MM.1S (cell line): ENCODE results near the gene CYTH4.

Experiments used
- DNase-seq: peaks from one replicate; pipeline ENCODE4 v3.0.0-alpha.2; 2015
- H2AFZ ChIP-seq: fragments of 300-600 bp; sonication (generic); 2 replicates; pipeline ENCODE4 v1.6.0; 2016; ENCODE audit warnings: antibody characterized with exemption, low read length
- H3F3A ChIP-seq: fragments of 300-600 bp; sonication (generic); 2 replicates; pipeline ENCODE4 v1.6.1; 2016; ENCODE audit warnings: mild to moderate bottlenecking, antibody characterized with exemption, low read length, moderate library complexity, mixed read lengths; ENCODE audit not compliant: insufficient read depth
- H3K27ac ChIP-seq: fragments of 300-600 bp; sonication (generic); 2 replicates; pipeline ENCODE4 v1.5.1; 2016; ENCODE audit warnings: mild to moderate bottlenecking, low read length
- H3K27me3 ChIP-seq: fragments of 300-600 bp; sonication (generic); replicated peaks from 2 replicates; pipeline ENCODE4 v1.6.0; 2016; ENCODE audit warnings: low read length; ENCODE audit not compliant: insufficient read depth
- H3K36me3 ChIP-seq: fragments of 300-600 bp; sonication (generic); replicated peaks from 2 replicates; pipeline ENCODE4 v1.6.1; 2016; ENCODE audit warnings: mild to moderate bottlenecking, low read length, mixed read lengths; ENCODE audit not compliant: insufficient read depth
- H3K4me1 ChIP-seq: fragments of 300-600 bp; sonication (generic); 2 replicates; pipeline ENCODE4 v1.6.1; 2016; ENCODE audit warnings: low read length, mixed read lengths
- H3K4me2 ChIP-seq: fragments of 300-600 bp; sonication (generic); 2 replicates; pipeline ENCODE4 v1.6.0; 2016; ENCODE audit warnings: low read depth, low read length
- H3K4me3 ChIP-seq: fragments of 300-600 bp; sonication (generic); 2 replicates; pipeline ENCODE4 v1.5.1; 2016; ENCODE audit warnings: low read length, mixed read lengths
- H3K79me2 ChIP-seq: fragments of 300-600 bp; sonication (generic); 2 replicates; pipeline ENCODE4 v1.6.1; 2016; ENCODE audit warnings: mixed run types, low read length, mixed read lengths
- H3K9ac ChIP-seq: fragments of 300-600 bp; sonication (generic); 2 replicates; pipeline ENCODE4 v1.6.1; 2016; ENCODE audit warnings: low read length, mixed read lengths
- H3K9me2 ChIP-seq: fragments of 300-600 bp; sonication (generic); replicated peaks from 2 replicates; pipeline ENCODE4 v1.6.1; 2016; ENCODE audit warnings: mild to moderate bottlenecking, low read length, mixed read lengths; ENCODE audit not compliant: insufficient read depth
- H3K9me3 ChIP-seq: fragments of 300-600 bp; sonication (generic); replicated peaks from 2 replicates; pipeline ENCODE4 v1.6.1; 2016; ENCODE audit warnings: mild to moderate bottlenecking, low read length, mixed read lengths; ENCODE audit not compliant: insufficient read depth
- H4K20me1 ChIP-seq: fragments of 300-600 bp; sonication (generic); 2 replicates; pipeline ENCODE4 v1.6.1; 2016; ENCODE audit warnings: mild to moderate bottlenecking, low read length, moderate library complexity, mixed read lengths; ENCODE audit not compliant: insufficient read depth
- EZH2 ChIP-seq: fragments of 300-600 bp; sonication (generic); optimal IDR thresholded peaks from 2 replicates; pipeline ENCODE3; 2017; ENCODE audit warnings: low read depth, mild to moderate bottlenecking, antibody characterized with exemption, low read length, mixed read lengths
- EZH2phosphoT487 ChIP-seq: fragments of 300-600 bp; sonication (generic); IDR thresholded peaks from 2 replicates; pipeline ENCODE4 v1.6.1; 2018; ENCODE audit warnings: antibody characterized with exemption, low read length
- TF ChIP-seq, protein P1 (sequence below): fragments of 300-600 bp; sonication (generic); IDR thresholded peaks from 2 replicates; pipeline ENCODE4 v1.5.1; 2016; ENCODE audit warnings: antibody characterized with exemption, low read length, mixed read lengths

The CYTH4 gene

DNA sequence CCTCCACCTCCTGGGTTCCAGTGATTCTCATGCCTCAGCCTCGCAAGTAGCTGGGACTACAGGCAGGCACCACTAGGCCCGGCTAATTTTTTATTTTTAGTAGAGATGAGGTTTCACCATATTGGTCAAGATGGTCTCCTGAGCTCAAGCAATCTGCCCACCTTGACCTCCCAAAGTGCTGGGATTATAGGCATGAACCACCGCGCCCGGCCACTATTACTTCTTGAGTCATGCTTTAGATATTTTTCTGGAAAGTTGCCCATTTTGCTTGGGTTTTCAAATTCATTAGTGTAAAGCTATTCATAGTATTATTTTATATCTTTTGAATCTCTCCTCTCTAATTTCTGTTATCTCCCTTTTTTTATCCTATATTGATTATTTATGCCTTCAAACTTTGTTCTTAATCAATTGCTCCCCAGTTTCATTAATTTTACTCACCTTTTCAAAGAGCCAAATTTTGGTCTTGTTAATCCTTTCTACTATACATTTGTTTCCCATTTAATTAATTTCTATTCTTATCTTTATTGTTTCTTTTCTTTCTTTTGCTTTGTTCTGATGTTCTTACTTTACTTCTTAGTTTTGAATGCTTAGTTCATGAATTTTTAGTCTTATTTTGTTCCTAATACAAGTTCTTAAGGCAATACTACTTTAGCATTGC, 28.0 kb upstream of the CYTH4 start:
- H4K20me1 ChIP-seq: no peaks in the 10 kb centered on the region
- H3K36me3 ChIP-seq: no peaks in the 10 kb centered on the region
- DNase-seq: no peak
- H3K27me3 ChIP-seq: no peaks in the 10 kb centered on the region
- no peak overlapping the region for H3K4me3 ChIP-seq
- H3K27ac ChIP-seq: no peak overlapping the region
- H3K9me3 ChIP-seq: no peaks in the 10 kb centered on the region
- H3K4me1 ChIP-seq: no peaks in the 10 kb centered on the region
- no peak overlapping the region for H2AFZ ChIP-seq
- no peak overlapping the region for H3K9ac ChIP-seq
- no peak for TF ChIP-seq EZH2
- no peak for TF ChIP-seq EZH2phosphoT487
- TF ChIP-seq, protein P1, sequence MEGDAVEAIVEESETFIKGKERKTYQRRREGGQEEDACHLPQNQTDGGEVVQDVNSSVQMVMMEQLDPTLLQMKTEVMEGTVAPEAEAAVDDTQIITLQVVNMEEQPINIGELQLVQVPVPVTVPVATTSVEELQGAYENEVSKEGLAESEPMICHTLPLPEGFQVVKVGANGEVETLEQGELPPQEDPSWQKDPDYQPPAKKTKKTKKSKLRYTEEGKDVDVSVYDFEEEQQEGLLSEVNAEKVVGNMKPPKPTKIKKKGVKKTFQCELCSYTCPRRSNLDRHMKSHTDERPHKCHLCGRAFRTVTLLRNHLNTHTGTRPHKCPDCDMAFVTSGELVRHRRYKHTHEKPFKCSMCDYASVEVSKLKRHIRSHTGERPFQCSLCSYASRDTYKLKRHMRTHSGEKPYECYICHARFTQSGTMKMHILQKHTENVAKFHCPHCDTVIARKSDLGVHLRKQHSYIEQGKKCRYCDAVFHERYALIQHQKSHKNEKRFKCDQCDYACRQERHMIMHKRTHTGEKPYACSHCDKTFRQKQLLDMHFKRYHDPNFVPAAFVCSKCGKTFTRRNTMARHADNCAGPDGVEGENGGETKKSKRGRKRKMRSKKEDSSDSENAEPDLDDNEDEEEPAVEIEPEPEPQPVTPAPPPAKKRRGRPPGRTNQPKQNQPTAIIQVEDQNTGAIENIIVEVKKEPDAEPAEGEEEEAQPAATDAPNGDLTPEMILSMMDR: no peak
- no peaks in the 10 kb centered on the region for H3K9me2 ChIP-seq
- no peaks in the 10 kb centered on the region; the same call in 1 of the 2 replicates for H3F3A ChIP-seq
- H3K79me2 ChIP-seq: no peaks in the 10 kb centered on the region
- no peak overlapping the region for H3K4me2 ChIP-seq

DNA sequence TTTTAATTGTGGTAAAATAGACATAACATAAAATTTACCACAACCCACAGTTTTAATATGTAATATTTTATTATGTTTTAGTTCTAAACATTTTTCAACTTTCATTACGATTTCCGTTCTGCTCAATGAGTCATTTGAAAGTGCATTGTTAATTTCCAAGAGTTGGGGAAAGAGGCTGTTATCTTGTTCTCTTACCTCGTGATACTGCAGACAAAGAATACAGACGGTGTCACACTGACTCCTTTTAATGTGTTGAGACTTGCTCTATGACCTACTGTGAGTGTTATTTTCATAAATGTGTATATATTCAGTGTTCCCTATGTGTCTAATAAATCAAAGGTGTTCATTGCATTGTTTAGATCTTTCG, 27.5 kb upstream of the CYTH4 start:
- Histone ChIP-seq H3K9me3 (no peaks in the 10 kb centered on the region), H3K79me2 (no peaks in the 10 kb centered on the region), H4K20me1 (no peaks in the 10 kb centered on the region), H2AFZ (no peak overlapping the region), H3K4me2 (no peak overlapping the region), H3F3A (no peaks in the 10 kb centered on the region; the same call in 1 of the 2 replicates), H3K27ac (no peak overlapping the region), H3K27me3 (no peaks in the 10 kb centered on the region), H3K4me3 (no peak overlapping the region), H3K9ac (no peak overlapping the region), H3K4me1 (no peaks in the 10 kb centered on the region), H3K9me2 (no peaks in the 10 kb centered on the region), H3K36me3 (no peaks in the 10 kb centered on the region)
- no peak for DNase-seq
- TF ChIP-seq EZH2phosphoT487 (no peak), EZH2 (no peak)
- TF ChIP-seq, protein P1: no peak

DNA sequence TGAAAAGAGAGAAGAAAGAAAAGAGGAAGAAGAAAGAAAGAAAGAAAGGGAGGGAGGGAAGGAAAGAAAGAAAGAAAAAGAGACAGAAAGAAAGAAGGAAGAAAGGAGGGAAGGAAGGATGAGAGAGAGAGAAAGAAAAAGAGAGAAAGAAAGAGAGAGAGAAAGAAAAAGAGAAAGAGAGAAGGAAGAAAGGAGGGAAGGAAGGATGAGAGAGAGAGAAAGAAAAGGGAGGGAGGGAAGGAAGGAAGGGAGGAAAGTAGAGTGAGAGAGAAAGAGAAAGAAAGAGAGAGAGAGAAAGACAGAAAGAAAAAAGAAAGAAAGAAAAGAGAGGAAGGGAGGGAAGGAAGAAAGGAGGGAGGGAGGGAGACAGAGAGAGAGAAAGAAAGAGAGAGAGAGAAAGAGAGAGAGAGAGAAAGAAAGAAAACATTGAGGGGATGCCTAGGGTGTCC, 26.7 kb upstream of the CYTH4 start:
- Histone ChIP-seq H3K27me3 (no peaks in the 10 kb centered on the region), H2AFZ (no peak overlapping the region), H3K4me3 (no peak overlapping the region), H3K79me2 (no peaks in the 10 kb centered on the region), H3K9me2 (no peaks in the 10 kb centered on the region), H3K36me3 (no peaks in the 10 kb centered on the region), H3K27ac (no peak overlapping the region), H3K4me2 (no peak overlapping the region), H3K9me3 (no peaks in the 10 kb centered on the region), H3K4me1 (peaks cover 3% of the 10 kb centered on the region; the same call in 1 of the 2 replicates), H3F3A (no peaks in the 10 kb centered on the region; the same call in 1 of the 2 replicates), H3K9ac (no peak overlapping the region), H4K20me1 (no peaks in the 10 kb centered on the region)
- DNase-seq: no peak
- no peak for TF ChIP-seq EZH2

DNA sequence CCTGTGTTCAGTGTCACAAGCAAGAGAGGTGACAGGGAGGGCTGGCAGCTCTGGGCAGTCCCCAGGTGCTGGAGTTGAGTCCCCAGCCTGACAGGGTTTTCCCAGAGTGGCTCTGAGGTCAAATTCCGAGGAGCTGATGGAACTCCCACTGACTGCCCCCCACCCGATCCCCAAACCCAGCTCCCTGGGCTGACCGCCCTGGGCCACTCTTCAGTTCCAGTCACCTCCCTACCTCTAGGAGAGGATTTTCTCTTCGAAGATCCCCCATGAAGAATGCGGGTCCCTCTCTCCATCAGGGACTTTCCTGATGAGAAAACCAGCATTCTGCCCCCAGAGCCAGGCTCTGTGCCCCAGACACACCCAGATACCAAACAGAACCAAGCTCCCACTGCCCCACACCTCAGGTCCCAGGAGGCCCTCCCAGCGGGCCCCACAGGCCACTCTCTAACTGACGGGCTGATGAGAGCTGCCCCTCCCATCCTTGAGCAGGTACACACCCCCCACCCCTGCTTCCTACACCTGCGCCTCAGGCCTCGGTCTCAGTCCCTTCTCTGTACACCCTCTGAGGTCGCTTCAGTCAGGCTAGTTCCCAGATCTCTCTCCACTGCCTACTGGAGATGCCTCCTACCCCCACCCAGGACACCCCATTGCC, 26.1 kb upstream of the CYTH4 start:
- H3K4me2 ChIP-seq: no peak overlapping the region
- H3K4me1 ChIP-seq: peaks cover 5% of the 10 kb centered on the region

More for the DNA sequence above, 26.1 kb upstream of the CYTH4 start:
- TF ChIP-seq EZH2 (no peak), EZH2phosphoT487 (no peak)
- TF ChIP-seq, protein P1: no peak
- DNase-seq: no peak
- Histone ChIP-seq H3F3A (no peaks in the 10 kb centered on the region; the same call in 1 of the 2 replicates), H4K20me1 (no peaks in the 10 kb centered on the region), H3K9me2 (no peaks in the 10 kb centered on the region), H3K79me2 (no peaks in the 10 kb centered on the region), H3K27me3 (no peaks in the 10 kb centered on the region), H3K27ac (no peak overlapping the region), H3K9ac (no peak overlapping the region), H2AFZ (no peak overlapping the region), H3K36me3 (no peaks in the 10 kb centered on the region), H3K9me3 (no peaks in the 10 kb centered on the region), H3K4me3 (no peak overlapping the region)
